Superior temporal gyrus (tissue), 1 donor: Measurements from ENCODE around the gene ARHGEF17.

ENCODE experiments used
- DNase-seq: peaks from one replicate; pipeline ENCODE4 v3.0.0-alpha.2; 2016; ENCODE audit errors: extremely low spot score

The ARHGEF17 gene

DNA sequence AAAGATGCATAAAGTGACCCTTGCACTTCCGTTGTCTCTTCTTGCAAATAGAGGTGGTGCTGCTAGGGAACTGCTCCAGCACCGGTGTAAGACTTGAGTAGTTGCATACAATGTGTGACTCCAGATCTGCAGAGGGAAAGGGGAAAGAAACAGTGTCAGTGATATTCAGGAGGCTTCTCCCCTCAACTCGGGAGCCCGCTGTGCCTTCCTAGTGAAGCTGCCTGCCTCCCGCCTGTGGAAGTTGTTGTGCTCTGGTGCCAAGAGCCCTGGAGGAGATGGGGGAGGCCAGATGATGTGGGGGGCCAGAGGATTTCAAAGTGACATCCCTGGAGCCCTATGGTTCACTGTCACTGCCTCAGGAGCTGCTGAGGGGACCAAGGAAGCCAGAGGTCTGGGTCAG lies 98.5 kb downstream of the ARHGEF17 start:
- DNase-seq, result no peak

DNA sequence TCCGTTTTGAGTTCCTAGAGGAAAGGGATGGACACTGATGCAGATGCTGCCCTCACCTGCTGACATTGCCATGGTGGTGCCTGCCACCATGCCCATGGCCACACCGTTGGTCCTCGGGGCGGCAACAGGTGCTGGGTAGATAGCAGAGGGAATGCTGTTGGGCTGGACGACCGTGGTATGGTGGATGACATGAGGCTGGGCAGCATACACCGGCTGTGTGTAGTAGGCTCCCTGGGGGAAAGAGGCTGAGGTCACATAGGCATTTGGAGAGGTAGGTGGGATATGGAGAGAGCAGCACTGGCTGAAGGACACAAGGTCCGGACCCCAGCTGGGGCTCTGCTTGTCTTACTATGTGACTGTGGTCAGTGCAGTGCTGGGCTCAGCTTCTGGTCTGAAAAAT lies 101.4 kb downstream of the ARHGEF17 start:
- DNase-seq, result no peak

DNA sequence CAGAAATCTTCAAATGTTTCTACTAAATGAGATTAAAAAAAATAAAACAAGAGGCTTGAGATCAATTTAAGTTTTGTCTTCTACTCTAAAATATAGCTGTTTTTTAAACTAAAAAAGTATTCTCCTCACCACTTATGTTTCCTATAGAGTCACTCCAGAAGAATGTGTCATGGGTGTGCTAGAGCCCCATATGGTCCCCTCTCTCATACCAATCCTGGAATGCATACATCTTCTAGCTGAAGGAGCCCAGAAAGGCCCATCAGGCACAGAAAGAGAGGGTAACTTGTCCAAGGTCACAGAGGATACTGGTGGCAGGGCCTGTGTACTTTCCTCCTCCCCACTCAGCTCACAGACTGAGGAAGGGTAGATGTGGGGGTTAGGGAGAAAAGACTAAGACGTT lies 102.6 kb downstream of the ARHGEF17 start:
- DNase-seq, result no peak

DNA sequence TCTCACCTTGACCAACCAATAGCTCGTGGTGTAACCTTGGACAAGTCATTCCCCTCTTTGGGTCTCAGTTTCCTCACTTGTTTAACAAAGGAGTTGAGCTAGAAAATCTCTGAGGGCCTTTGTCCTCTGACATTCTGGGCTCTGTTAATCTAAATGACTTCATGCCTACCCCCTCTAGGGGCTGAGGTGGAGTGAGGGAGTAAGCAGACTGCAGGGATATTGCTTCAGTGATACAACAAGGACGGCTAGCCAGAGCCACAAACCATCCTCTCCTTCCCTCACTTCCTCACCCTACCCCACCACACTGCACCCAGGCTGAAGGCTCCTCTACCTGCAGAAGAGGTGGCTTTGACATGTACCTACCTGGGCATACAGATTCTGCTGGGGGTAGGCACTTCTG lies 103.0 kb downstream of the ARHGEF17 start:
- no peak for DNase-seq

DNA sequence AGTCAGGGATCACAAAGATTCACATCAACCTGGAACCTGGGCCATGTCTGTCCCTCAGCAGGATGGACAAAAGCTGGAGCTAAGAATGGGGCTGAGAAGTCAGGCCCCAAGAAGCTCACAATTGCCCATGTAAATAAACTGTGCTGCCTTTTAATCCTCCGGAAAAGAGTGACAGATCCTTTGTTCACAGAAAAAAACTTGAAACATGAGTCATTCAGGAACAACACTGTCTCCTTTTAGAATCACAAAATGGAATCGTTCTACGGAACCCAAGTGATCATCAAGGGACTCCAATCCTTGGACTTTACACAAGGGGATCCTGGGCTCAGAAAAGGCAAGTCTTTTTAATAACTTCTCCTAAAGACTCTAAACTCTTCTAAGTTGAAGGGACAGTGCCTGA lies 104.2 kb downstream of the ARHGEF17 start:
- peak; percentile 46 for DNase-seq

DNA sequence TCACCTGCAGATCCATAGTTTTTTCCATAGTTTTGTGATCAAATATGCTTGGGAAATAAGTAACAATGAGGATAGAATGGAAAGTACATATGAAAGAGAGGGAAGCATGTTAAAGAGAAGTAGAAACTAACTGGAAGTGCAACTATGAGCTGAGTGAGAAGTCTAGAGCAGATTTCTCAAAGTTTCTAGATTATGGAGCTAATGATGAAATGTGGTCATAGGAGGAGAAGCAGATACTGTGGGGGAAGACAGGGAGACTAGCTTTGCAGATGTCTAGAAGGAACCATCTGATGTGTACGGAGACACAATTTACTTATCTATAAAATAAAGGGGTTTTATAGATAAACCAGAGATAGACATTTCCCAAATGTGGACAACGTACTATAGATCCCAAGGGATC lies 105.2 kb downstream of the ARHGEF17 start:
- no peak for DNase-seq

DNA sequence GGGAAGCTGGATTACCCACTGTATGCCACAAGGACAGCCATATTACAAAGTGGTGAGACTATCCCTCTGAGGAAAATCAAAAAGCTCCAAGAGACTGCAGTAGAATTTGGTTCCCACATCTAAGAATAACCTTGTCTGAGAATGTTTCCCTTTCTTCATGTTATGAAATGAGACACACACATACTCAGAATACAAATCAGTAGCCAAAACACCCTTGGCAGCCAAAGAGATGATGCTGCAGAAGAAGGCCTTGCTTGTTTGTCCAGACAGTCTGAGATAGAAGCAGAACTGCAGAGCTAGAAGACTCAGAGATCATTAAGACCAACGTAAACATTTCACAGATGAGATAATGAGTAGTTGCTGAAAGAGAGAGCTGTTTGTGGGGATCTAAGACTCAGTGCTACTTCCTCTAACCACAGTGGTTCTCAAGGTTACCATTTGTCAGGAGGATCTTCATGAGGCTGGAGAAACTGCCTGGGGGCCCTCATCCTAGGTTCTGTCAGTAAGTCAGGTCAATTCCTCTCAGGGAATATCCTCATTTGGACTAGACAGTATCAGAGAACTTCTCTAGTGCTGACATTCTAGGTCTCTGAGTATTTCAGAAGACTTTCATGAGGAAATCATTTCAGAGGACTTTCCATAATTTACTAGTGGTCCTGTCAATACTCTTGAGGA lies 107.0 kb downstream of the ARHGEF17 start:
- DNase-seq, result peak; percentile 81

DNA sequence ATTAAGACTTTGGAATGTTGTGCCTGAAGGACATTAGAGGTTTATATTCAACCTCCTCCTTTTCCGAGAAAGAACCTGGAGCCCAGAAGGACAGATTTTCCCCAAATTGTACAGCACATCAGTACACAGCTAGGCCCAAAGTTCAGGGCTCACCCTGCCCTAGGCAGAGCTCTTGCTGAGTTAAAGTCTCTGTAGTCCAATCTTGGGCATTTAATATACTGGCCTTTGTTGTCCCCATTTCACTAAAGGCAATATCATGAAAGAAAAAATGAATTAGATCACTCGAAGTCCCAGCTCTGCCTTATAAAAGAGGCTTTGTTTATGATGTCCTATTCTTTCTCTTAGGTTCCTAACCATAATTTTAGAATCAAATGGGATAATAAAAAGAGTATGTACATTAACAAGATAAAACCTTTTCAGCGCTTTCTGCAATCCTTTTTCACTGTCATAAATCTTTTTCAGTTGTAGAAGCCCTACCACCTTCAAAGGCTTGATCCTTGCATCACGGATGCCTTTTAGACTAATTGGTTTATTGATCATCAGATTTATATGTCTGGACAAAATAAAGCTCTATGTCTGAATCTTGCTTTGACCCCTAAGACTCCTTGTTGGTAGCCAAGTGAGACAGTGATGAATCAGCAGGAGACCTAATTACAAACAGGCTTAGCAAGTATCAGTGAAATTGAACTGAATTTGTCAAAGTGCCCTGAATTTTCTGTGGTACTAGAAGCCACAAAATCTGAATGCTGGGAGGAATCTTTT lies 108.0 kb downstream of the ARHGEF17 start:
- DNase-seq, result no peak

DNA sequence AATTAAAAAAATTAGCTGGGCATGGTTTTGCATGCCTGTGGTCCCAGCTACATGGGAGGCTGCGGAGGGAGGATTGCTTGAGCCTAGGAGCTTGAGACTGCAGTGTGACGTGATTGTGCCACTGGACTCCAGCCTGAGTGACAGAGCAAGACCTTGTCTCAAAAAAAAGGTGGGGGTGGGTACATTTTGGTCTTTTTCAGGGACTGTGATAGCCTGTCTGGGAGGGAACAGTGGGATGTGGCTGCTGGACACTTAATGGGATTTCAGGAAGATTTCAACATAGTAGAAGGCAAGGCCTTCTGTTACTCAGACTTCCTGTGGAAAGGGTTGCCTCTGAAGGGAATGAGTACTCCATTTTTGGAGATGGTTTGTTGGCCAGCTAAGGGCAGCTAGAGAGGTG lies 108.7 kb downstream of the ARHGEF17 start:
- DNase-seq, result no peak
